Esophagus squamous epithelium (tissue), 5 donors: Measurements from ENCODE around the gene P2RX6. TPM values are rescaled to one million over a fixed set of nuclear protein-coding genes. Genes with fewer than 3 reads are reported as not detected.

ENCODE experiments used
- DNase-seq: peaks from one replicate; lab custom pipeline; 2025; lab: John Stamatoyannopoulos, UW
- H3K27ac ChIP-seq, 4 donors: fragments of 200-600 bp; sonication (generic); one replicate each; pipeline ENCODE4 v1.5.1; 2016 to 2019; ENCODE audit warnings: mild to moderate bottlenecking in 1 of 4
- H3K27me3 ChIP-seq, 4 donors: fragments of 200-600 bp; sonication (generic); 1 replicate in 3 of 4; 2 replicates in 1 of 4; pipeline versions ENCODE4 v1.5.1 to v1.6.0; 2017 to 2021; ENCODE audit warnings: antibody characterized with exemption in 1 of 4
- H3K36me3 ChIP-seq, 3 donors: fragments of 200-600 bp; sonication (generic); one replicate each; pipeline ENCODE4 v1.5.1; 2016 to 2019
- H3K4me1 ChIP-seq, 3 donors: fragments of 200-600 bp; sonication (generic); one replicate each; pipeline ENCODE4 v1.5.1; 2017 to 2019
- H3K4me3 ChIP-seq, 4 donors: fragments of 200-600 bp; sonication (generic); 1 replicate in 3 of 4; 2 replicates in 1 of 4; pipeline ENCODE4 v1.5.1; 2016 to 2019; ENCODE audit warnings: mild to moderate bottlenecking in 2 of 4, moderate library complexity in 1 of 4
- H3K9me3 ChIP-seq, 3 donors: fragments of 200-600 bp; sonication (generic); one replicate each; pipeline ENCODE4 v1.5.1; 2016 to 2019
- CTCF ChIP-seq, 6 experiments: fragments of 450-650 bp in 4 of 6; fragments of 200-600 bp in 2 of 6; sonication (generic) in 2 of 6; IDR thresholded peaks; one replicate each; pipeline ENCODE4 v1.5.1; 2016 to 2019; ENCODE audit warnings: antibody characterized with exemption in 6 of 6, mild to moderate bottlenecking in 4 of 6, moderate library complexity in 4 of 6
- POLR2A ChIP-seq, 4 donors: fragments of 450-650 bp; IDR thresholded peaks; one replicate each; pipeline ENCODE4 v1.6.1; 2017; ENCODE audit warnings: antibody characterized with exemption in 4 of 4, mild to moderate bottlenecking in 4 of 4, moderate library complexity in 3 of 4
- WGBS, 2 donors: methylation state at CpG; one replicate each; pipeline ENCODE4 v1.1.5; 2018; 5-methylcytosine and 5-hydroxymethylcytosine counted together
- intact Hi-C: fragments of 100-400 bp; cut with DNase I; formaldehyde crosslinking; loops from one replicate; pipeline ENCODE4 v1.15.0; 2022
- total RNA-seq, 4 donors: library from RNA; depleted of rRNA; stranded (reverse); fragments of >200 nt; gene quantifications; one replicate each; pipeline ENCODE4 v1.1.0, GENCODE V29; 2016
- donor health status: DM: yes; HTN: yes; CAD: no.

Gene P2RX6
- total RNA-seq, 4 donors from 2014 or later, result 0.18 to 0.76 (median 0.50) TPM; not detected in 1

DNA sequence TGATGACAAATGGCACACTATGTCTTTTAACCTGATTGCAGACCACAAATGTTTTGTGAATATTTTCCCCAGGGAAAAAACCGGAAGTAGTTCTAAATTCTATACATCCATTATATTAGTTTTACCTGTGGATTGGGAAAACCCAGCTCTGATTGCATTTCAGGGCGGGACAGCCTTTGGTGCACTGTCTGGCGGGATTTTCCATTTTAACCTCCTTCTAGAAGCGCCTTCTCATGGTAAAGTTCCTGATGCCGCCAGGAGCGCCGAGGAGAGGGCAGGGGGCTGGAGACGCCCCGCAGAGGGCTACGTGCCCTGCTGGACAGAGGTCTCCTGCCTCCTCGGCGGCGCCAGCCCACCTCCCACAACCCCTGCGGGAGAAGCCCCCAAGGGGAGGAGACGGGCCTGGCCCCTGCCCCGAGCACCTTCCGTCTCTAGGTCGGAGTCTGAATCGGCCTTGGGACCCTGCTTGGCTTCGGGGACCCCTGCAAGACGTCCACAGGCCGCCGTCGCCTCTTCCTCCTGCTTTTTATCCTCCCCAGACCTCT, 1.2 kb upstream of the P2RX6 start:
- intact Hi-C loops, result no loop called here
- H3K27ac ChIP-seq, result peak overlapping the region; percentile 30 to 88 (median 76)
- DNase-seq, result no peak

DNA sequence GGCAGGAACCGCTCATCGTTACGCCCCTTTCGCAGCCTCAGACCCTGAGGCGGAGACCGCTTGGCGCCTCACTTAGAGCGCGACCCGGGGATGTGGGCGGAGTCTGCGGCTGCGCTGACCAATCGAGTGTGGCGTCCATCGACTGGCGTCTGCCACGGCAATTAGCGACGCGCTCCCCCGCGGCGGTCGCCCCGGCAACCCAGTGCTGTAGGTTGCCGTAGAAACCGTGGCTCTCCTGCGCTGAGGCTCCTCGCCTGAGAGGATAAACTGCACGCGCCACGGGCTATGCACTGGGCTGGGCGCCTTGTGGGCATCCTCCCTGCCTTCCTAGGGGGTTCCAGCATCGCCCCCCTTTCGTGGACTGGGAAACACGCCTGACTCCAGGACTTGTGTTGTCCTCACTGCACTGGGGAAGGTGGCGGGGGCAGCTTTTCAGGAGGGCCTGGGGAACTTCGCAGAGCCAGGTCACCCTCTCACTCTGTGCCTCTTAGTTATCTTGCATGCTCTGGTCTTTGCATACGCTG, 701 bp upstream of the P2RX6 start:
- intact Hi-C loops, result no loop called here
- TF ChIP-seq POLR2A (IDR thresholded peaks at IDR 0.05) (no peak), CTCF (IDR thresholded peaks at IDR 0.05) (no peak)
- H3K4me3 ChIP-seq, result peak overlapping the region; percentile 26 to 67 (median 48)
- no peaks in the 10 kb centered on the region for H3K27me3 ChIP-seq
- peak; percentile 47 for DNase-seq
- peaks cover 22 to 28% (median 23%) of the 10 kb centered on the region in 3 donors for H3K4me1 ChIP-seq
- no peaks in the 10 kb centered on the region for H3K9me3 ChIP-seq
- peak overlapping the region; percentile 30 to 88 (median 76) for H3K27ac ChIP-seq
- WGBS, 2 donors, result 2 to 3% methylated on average over 6 to 7 of the region's 40 CpGs
- no peaks in the 10 kb centered on the region for H3K36me3 ChIP-seq

More for the DNA sequence above, 1.2 kb upstream of the P2RX6 start:
- no peaks in the 10 kb centered on the region for H3K9me3 ChIP-seq
- peak overlapping the region; percentile 26 to 67 (median 48) for H3K4me3 ChIP-seq
- no peaks in the 10 kb centered on the region for H3K36me3 ChIP-seq
- peaks cover 22 to 28% (median 23%) of the 10 kb centered on the region in 3 donors for H3K4me1 ChIP-seq
- no peaks in the 10 kb centered on the region for H3K27me3 ChIP-seq
- WGBS, 2 donors, result 16 to 24% methylated on average over 5 to 18 of the region's 24 CpGs
- TF ChIP-seq POLR2A (IDR thresholded peaks at IDR 0.05) (peak in 1 of 4 donors; percentile 17), CTCF (IDR thresholded peaks at IDR 0.05) (no peak)

- intact Hi-C loops, result no loop called here
- no peak overlapping the region for H3K4me3 ChIP-seq
- H3K27ac ChIP-seq, result no peak overlapping the region
- no peak for TF ChIP-seq CTCF (IDR thresholded peaks at IDR 0.05)
- TF ChIP-seq POLR2A (IDR thresholded peaks at IDR 0.05), result no peak
- 70 to 79% methylated on average over 5 to 8 of the region's 10 CpGs for WGBS, 2 donors
- H3K27me3 ChIP-seq, result no peaks in the 10 kb centered on the region
- no peak for DNase-seq
- no peaks in the 10 kb centered on the region for H3K9me3 ChIP-seq
- H3K36me3 ChIP-seq, result no peaks in the 10 kb centered on the region
- H3K4me1 ChIP-seq, result peaks cover 22 to 28% (median 23%) of the 10 kb centered on the region in 3 donors
Measured at GRCh38 chr22:21015466-21016006, 571 bp downstream of the P2RX6 start.

- H3K36me3 ChIP-seq, result no peaks in the 10 kb centered on the region
- H3K27me3 ChIP-seq, result no peaks in the 10 kb centered on the region
- H3K9me3 ChIP-seq, result no peaks in the 10 kb centered on the region
- no peak overlapping the region for H3K27ac ChIP-seq
- TF ChIP-seq POLR2A (IDR thresholded peaks at IDR 0.05) (no peak), CTCF (IDR thresholded peaks at IDR 0.05) (no peak)
- 84 to 89% methylated on average over 13 of the region's 13 CpGs for WGBS, 2 donors
- no peak for DNase-seq
- intact Hi-C loops, result no loop called here
- H3K4me1 ChIP-seq, result peaks cover 22 to 28% (median 23%) of the 10 kb centered on the region in 3 donors
- H3K4me3 ChIP-seq, result no peak overlapping the region
Measured at GRCh38 chr22:21016644-21017420, 1.9 kb downstream of the P2RX6 start.

DNA sequence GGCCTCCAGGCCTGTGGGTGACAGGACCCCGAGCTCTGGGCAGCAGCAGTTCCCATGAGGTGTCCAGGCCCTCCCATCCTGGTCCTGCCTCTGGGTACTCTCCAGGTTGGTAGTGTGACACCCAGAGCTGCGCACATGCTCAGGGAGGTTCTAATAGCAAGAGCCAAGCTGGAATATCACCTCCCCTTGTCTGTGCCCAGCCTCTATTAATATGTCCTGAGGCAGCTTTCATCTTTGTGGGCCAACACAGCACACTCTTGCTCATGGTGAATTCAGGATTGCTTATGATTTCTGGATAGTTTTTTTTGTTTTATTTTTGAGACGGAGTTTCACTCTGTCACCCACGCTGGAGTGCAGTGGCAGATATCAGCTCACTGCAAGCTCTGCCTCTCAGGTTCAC, 3.3 kb downstream of the P2RX6 start:
- H3K4me3 ChIP-seq, result no peak overlapping the region
- H3K9me3 ChIP-seq, result no peaks in the 10 kb centered on the region
- intact Hi-C loops, result no loop called here
- H3K27me3 ChIP-seq, result no peaks in the 10 kb centered on the region
- no peak overlapping the region for H3K27ac ChIP-seq
- WGBS, 2 donors, result 94 to 95% methylated on average over 4 of the region's 4 CpGs
- DNase-seq, result no peak
- TF ChIP-seq POLR2A (IDR thresholded peaks at IDR 0.05) (no peak), CTCF (IDR thresholded peaks at IDR 0.05) (no peak)
- H3K36me3 ChIP-seq, result no peaks in the 10 kb centered on the region
- peaks cover 22 to 25% (median 23%) of the 10 kb centered on the region in 3 donors for H3K4me1 ChIP-seq
